Measurements from ENCODE around the gene CCKAR. TPM values are rescaled to one million over a fixed set of nuclear protein-coding genes. Genes with fewer than 3 reads are reported as not detected.

Gene CCKAR
- total and polyA plus RNA-seq, 2 experiments from 2014 or later, result 0.77 TPM; not detected in 1

DNA sequence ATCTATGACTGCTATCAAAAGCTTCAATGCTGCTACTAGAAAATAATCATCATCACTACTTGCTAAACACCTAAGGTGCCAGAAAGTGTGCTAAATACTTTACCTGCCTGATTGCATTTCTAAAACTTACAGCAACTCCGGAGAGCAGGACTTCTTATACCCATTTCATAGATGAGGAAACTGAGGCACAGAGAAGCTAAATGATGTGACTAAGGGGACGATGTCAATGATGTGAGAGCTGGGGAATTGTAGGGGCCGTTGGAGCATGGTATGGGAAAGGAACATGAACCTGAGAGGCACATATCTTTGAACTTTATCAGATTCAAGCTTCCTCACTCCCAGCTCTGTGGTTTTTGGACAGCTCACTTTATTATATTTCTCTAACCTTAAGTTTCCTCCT is 38.7 kb downstream of the CCKAR start:
- no peaks in the 10 kb centered on the region for H3K9me2 ChIP-seq (replicated peaks; ENCODE audit: insufficient read depth)
- 85% methylated on average over 3 of the region's 3 CpGs for WGBS (ENCODE audit: low lambda C conversion rate, missing lambda C conversion rate)
- H3K27ac ChIP-seq, result no peak overlapping the region

DNA sequence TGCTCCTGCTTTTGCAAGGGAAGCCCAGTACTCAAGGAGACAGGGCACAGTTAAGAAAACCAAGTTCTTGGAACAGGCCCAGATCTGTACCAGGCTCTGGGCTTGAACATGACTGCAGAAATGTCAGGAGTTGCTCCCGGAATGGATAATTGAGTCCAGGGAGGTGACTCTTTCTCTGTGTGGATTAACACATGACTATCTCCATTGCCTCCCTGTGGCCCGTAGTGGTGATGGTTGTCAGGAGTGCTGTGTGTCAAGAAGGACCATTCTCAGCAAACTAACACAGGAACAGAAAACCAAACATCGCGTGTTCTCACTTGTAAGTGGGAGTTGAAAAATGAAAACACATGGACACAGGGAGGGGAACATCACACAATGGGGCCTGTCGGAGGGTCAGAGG is 39.9 kb downstream of the CCKAR start:
- no peaks in the 10 kb centered on the region for H3K79me2 ChIP-seq
- no peaks in the 10 kb centered on the region for H3K36me3 ChIP-seq (replicated peaks; ENCODE audit: insufficient read depth, low read depth)
- 69% methylated on average over 5 of the region's 5 CpGs for WGBS (ENCODE audit: low lambda C conversion rate, missing lambda C conversion rate)
- H4K20me1 ChIP-seq (ENCODE audit: insufficient read depth, poor library complexity, severe bottlenecking), result no peaks in the 10 kb centered on the region
- no peaks in the 10 kb centered on the region for H3K9me2 ChIP-seq (replicated peaks; ENCODE audit: insufficient read depth)
- peaks cover 7% of the 10 kb centered on the region for H3K4me1 ChIP-seq (ENCODE audit: insufficient read depth)
- H3K4me2 ChIP-seq, result no peak overlapping the region
- no peak for TF ChIP-seq EZH2 (IDR thresholded peaks at IDR 0.05; ENCODE audit: borderline replicate concordance)
- TF ChIP-seq, protein P1, sequence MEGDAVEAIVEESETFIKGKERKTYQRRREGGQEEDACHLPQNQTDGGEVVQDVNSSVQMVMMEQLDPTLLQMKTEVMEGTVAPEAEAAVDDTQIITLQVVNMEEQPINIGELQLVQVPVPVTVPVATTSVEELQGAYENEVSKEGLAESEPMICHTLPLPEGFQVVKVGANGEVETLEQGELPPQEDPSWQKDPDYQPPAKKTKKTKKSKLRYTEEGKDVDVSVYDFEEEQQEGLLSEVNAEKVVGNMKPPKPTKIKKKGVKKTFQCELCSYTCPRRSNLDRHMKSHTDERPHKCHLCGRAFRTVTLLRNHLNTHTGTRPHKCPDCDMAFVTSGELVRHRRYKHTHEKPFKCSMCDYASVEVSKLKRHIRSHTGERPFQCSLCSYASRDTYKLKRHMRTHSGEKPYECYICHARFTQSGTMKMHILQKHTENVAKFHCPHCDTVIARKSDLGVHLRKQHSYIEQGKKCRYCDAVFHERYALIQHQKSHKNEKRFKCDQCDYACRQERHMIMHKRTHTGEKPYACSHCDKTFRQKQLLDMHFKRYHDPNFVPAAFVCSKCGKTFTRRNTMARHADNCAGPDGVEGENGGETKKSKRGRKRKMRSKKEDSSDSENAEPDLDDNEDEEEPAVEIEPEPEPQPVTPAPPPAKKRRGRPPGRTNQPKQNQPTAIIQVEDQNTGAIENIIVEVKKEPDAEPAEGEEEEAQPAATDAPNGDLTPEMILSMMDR (IDR thresholded peaks at IDR 0.05; ENCODE audit: poor library complexity), result no peak
- TF ChIP-seq EZH2phosphoT487 (IDR thresholded peaks at IDR 0.05; ENCODE audit: low read depth, severe bottlenecking, unreplicated experiment), result no peak
- H3K9me3 ChIP-seq (ENCODE audit: low read depth), result no peaks in the 10 kb centered on the region
- no peak overlapping the region for H3K27ac ChIP-seq
- no peaks in the 10 kb centered on the region for H3K27me3 ChIP-seq
- H3K4me3 ChIP-seq, result no peak overlapping the region
- H2AFZ ChIP-seq, result no peak overlapping the region
- DNase-seq (ENCODE audit: low spot score), result no peak

More for the DNA sequence above, 38.7 kb downstream of the CCKAR start:
- TF ChIP-seq, protein P1 (IDR thresholded peaks at IDR 0.05; ENCODE audit: poor library complexity), result no peak
- no peak for TF ChIP-seq EZH2phosphoT487 (IDR thresholded peaks at IDR 0.05; ENCODE audit: low read depth, severe bottlenecking, unreplicated experiment)
- no peak for TF ChIP-seq EZH2 (IDR thresholded peaks at IDR 0.05; ENCODE audit: borderline replicate concordance)
- Histone ChIP-seq H3K27me3 (no peaks in the 10 kb centered on the region), H2AFZ (no peak overlapping the region), H3K9me3 (ENCODE audit: low read depth) (no peaks in the 10 kb centered on the region), H3K4me1 (ENCODE audit: insufficient read depth) (peaks cover 7% of the 10 kb centered on the region), H3K4me3 (no peak overlapping the region), H3K79me2 (no peaks in the 10 kb centered on the region), H3K4me2 (no peak overlapping the region), H3K36me3 (replicated peaks; ENCODE audit: insufficient read depth, low read depth) (no peaks in the 10 kb centered on the region), H4K20me1 (ENCODE audit: insufficient read depth, poor library complexity, severe bottlenecking) (no peaks in the 10 kb centered on the region)
- DNase-seq (ENCODE audit: low spot score), result no peak

DNA sequence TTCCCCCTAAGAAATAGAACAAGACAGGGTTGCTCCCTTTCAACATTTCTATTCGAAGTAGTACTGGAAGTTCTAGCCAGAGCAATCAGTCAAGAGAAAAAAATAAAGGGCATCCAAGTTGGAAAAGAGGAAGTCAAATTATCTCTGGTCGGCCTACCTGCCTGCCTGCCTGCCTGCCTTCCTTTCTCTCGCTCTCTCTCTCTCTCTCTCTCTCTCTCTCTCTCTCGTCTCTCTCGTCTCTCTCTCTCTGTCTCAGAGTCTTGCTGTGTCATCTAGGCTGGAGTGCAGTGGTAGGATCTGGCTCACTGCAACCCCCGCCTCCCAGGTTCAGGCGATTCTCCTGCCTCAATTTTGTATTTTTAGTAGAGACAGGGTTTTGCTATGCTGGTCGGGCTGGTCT is 42.9 kb downstream of the CCKAR start:
- Histone ChIP-seq H3K36me3 (replicated peaks; ENCODE audit: insufficient read depth, low read depth) (no peaks in the 10 kb centered on the region), H3K4me2 (no peak overlapping the region), H4K20me1 (ENCODE audit: insufficient read depth, poor library complexity, severe bottlenecking) (no peaks in the 10 kb centered on the region), H3K27me3 (no peaks in the 10 kb centered on the region), H3K79me2 (no peaks in the 10 kb centered on the region), H3K4me3 (no peak overlapping the region), H2AFZ (no peak overlapping the region), H3K4me1 (ENCODE audit: insufficient read depth) (peaks cover 3% of the 10 kb centered on the region), H3K9me3 (ENCODE audit: low read depth) (no peaks in the 10 kb centered on the region), H3K27ac (no peak overlapping the region), H3K9me2 (replicated peaks; ENCODE audit: insufficient read depth) (no peaks in the 10 kb centered on the region)
- DNase-seq (ENCODE audit: low spot score), result no peak
- 84% methylated on average over 5 of the region's 8 CpGs for WGBS (ENCODE audit: low lambda C conversion rate, missing lambda C conversion rate)
- TF ChIP-seq EZH2 (IDR thresholded peaks at IDR 0.05; ENCODE audit: borderline replicate concordance) (no peak), EZH2phosphoT487 (IDR thresholded peaks at IDR 0.05; ENCODE audit: low read depth, severe bottlenecking, unreplicated experiment) (no peak)
- TF ChIP-seq, protein P1 (IDR thresholded peaks at IDR 0.05; ENCODE audit: poor library complexity), result no peak

DNA sequence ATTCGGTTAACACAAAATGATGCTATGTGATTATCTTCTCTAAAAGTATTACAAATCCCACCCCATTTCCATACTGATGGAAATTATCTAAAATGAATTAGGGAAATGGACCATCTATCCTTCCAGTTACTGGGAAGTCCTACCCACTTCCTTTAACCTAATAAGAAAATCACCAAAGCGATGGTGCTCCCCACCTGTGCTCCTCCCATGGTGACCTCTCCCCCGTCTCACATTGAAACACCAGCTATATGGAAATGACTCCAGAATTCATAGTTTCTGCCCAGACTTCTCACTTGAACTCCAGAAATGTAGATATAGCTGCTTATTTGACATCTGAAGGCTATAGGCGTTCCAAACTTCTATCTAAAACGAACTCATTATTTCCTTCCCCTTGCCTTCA is 48.5 kb downstream of the CCKAR start:
- Histone ChIP-seq H4K20me1 (ENCODE audit: insufficient read depth, poor library complexity, severe bottlenecking) (no peaks in the 10 kb centered on the region), H3K79me2 (no peaks in the 10 kb centered on the region), H2AFZ (no peak overlapping the region), H3K9me3 (ENCODE audit: low read depth) (no peaks in the 10 kb centered on the region), H3K27ac (no peak overlapping the region), H3K4me2 (no peak overlapping the region), H3K4me3 (no peak overlapping the region), H3K36me3 (replicated peaks; ENCODE audit: insufficient read depth, low read depth) (no peaks in the 10 kb centered on the region), H3K4me1 (ENCODE audit: insufficient read depth) (no peaks in the 10 kb centered on the region), H3K27me3 (no peaks in the 10 kb centered on the region), H3K9me2 (replicated peaks; ENCODE audit: insufficient read depth) (no peaks in the 10 kb centered on the region)
- no peak for DNase-seq (ENCODE audit: low spot score)
- WGBS (ENCODE audit: low lambda C conversion rate, missing lambda C conversion rate), result 97% methylated on average over 5 of the region's 5 CpGs
- TF ChIP-seq EZH2phosphoT487 (IDR thresholded peaks at IDR 0.05; ENCODE audit: low read depth, severe bottlenecking, unreplicated experiment) (no peak), EZH2 (IDR thresholded peaks at IDR 0.05; ENCODE audit: borderline replicate concordance) (no peak)
- TF ChIP-seq, protein P1 (IDR thresholded peaks at IDR 0.05; ENCODE audit: poor library complexity), result no peak
